CD4-positive, alpha-beta T cell treated with Interleukin-6 at 100 ng/mL for 8 hours (primary cell): ENCODE data around the gene CHMP5.
A peak's percentile ranks its signal among the peaks of the same experiment; 100 is the strongest.

ENCODE experiments used
- DNase-seq: peaks from one replicate; pipeline ENCODE4 v3.0.0-alpha.2; 2020; ENCODE audit warnings: mixed read lengths, low spot score

The CHMP5 gene

GRCh38 chr9:33244137-33244784, 20.6 kb upstream of the CHMP5 start:
- no peak for DNase-seq

GRCh38 chr9:33245341-33245740, 19.5 kb upstream of the CHMP5 start:
- no peak for DNase-seq

GRCh38 chr9:33246269-33246860, 18.5 kb upstream of the CHMP5 start:
- no peak for DNase-seq

- DNase-seq, result no peak
These were observed 16.2 kb upstream of the CHMP5 start for GRCh38 chr9:33248606-33249005.

GRCh38 chr9:33249087-33249658, 15.7 kb upstream of the CHMP5 start:
- no peak for DNase-seq

GRCh38 chr9:33249983-33250382, 14.9 kb upstream of the CHMP5 start:
- DNase-seq, result no peak

GRCh38 chr9:33250458-33250995, 14.3 kb upstream of the CHMP5 start:
- DNase-seq, result no peak

GRCh38 chr9:33254211-33254610, 10.6 kb upstream of the CHMP5 start:
- no peak for DNase-seq

- DNase-seq, result no peak
These were observed 9.8 kb upstream of the CHMP5 start for GRCh38 chr9:33255014-33255413.

GRCh38 chr9:33255471-33255870, 9.4 kb upstream of the CHMP5 start:
- no peak for DNase-seq

GRCh38 chr9:33256236-33256635, 8.6 kb upstream of the CHMP5 start:
- DNase-seq, result no peak

GRCh38 chr9:33257276-33257675, 7.6 kb upstream of the CHMP5 start:
- DNase-seq, result no peak

GRCh38 chr9:33260372-33260771, 4.5 kb upstream of the CHMP5 start:
- no peak for DNase-seq

GRCh38 chr9:33263131-33264002, 1.5 kb upstream of the CHMP5 start:
- DNase-seq, result no peak

GRCh38 chr9:33264003-33264472, 811 bp upstream of the CHMP5 start:
- peak; percentile 14 for DNase-seq

GRCh38 chr9:33265211-33265865, 489 bp downstream of the CHMP5 start:
- DNase-seq, result no peak

GRCh38 chr9:33267151-33267767, 2.4 kb downstream of the CHMP5 start:
- no peak for DNase-seq

GRCh38 chr9:33270146-33270545, 5.3 kb downstream of the CHMP5 start:
- DNase-seq, result no peak

- no peak for DNase-seq
These were observed 7.2 kb downstream of the CHMP5 start for GRCh38 chr9:33272061-33272460.

GRCh38 chr9:33273266-33273971, 8.6 kb downstream of the CHMP5 start:
- no peak for DNase-seq

GRCh38 chr9:33273972-33274328, 9.1 kb downstream of the CHMP5 start:
- DNase-seq, result no peak
